OCI-LY1 (cell line): ENCODE results near the gene BTN1A1.

Source experiments
- H2AFZ ChIP-seq: fragments of 200-600 bp; sonication (generic), shearing (Covaris generic); 2 replicates; pipeline ENCODE4 v1.6.0; 2014; ENCODE audit warnings: antibody characterized with exemption, mild to moderate bottlenecking, low read length
- H3F3A ChIP-seq: fragments of 200-600 bp; sonication (generic), shearing (Covaris generic); 2 replicates; pipeline ENCODE4 v1.6.0; 2014; ENCODE audit warnings: mild to moderate bottlenecking, antibody characterized with exemption, low read length, moderate library complexity; ENCODE audit not compliant: insufficient read depth
- H3K27ac ChIP-seq: fragments of 200-600 bp; sonication (generic); 2 replicates; pipeline ENCODE4 v1.5.1; 2014; ENCODE audit warnings: low read length, mixed run types, mild to moderate bottlenecking, low read depth; ENCODE audit not compliant: poor library complexity, severe bottlenecking
- H3K27me3 ChIP-seq: fragments of 200-600 bp; sonication (generic); 2 replicates; pipeline ENCODE4 v1.6.0; 2014; ENCODE audit warnings: antibody characterized with exemption, mild to moderate bottlenecking, low read length, moderate library complexity; ENCODE audit not compliant: insufficient read depth
- H3K36me3 ChIP-seq: fragments of 200-600 bp; sonication (generic); 2 replicates; pipeline ENCODE4 v1.6.1; 2014; ENCODE audit warnings: mild to moderate bottlenecking, antibody characterized with exemption, low read length, moderate library complexity, mixed read lengths; ENCODE audit not compliant: insufficient read depth
- H3K4me1 ChIP-seq: fragments of 200-600 bp; sonication (generic); 2 replicates; pipeline ENCODE4 v1.5.1; 2014; ENCODE audit warnings: mild to moderate bottlenecking, low read length, moderate library complexity; ENCODE audit not compliant: insufficient read depth, severe bottlenecking
- H3K4me2 ChIP-seq: fragments of 200-600 bp; sonication (generic), shearing (Covaris generic); 2 replicates; pipeline ENCODE4 v1.6.1; 2014; ENCODE audit warnings: low read length
- H3K4me3 ChIP-seq: fragments of 200-600 bp; sonication (generic); 2 replicates; pipeline ENCODE4 v1.5.1; 2014; ENCODE audit warnings: low read length, low read depth, mild to moderate bottlenecking, mixed read lengths; ENCODE audit not compliant: poor library complexity, severe bottlenecking
- H3K79me2 ChIP-seq: fragments of 200-600 bp; shearing (Covaris generic); 2 replicates; pipeline ENCODE4 v1.6.1; 2016; ENCODE audit warnings: mixed run types, low read length, mixed read lengths; ENCODE audit not compliant: insufficient read depth
- H3K9ac ChIP-seq: fragments of 200-600 bp; sonication (generic), shearing (Covaris generic); 2 replicates; pipeline ENCODE4 v1.6.1; 2014; ENCODE audit warnings: mild to moderate bottlenecking, low read length, mixed read lengths
- H3K9me2 ChIP-seq: fragments of 200-600 bp; sonication (generic), shearing (Covaris generic); 2 replicates; pipeline ENCODE4 v1.6.1; 2014; ENCODE audit warnings: low read depth, mild to moderate bottlenecking, low read length, mixed read lengths
- H3K9me3 ChIP-seq: fragments of 200-600 bp; shearing (Covaris generic); 2 replicates; pipeline ENCODE4 v1.6.1; 2014; ENCODE audit warnings: low read length, mixed read lengths
- H4K20me1 ChIP-seq: fragments of 200-600 bp; sonication (generic), shearing (Covaris generic); 2 replicates; pipeline ENCODE4 v1.6.0; 2016; ENCODE audit warnings: mild to moderate bottlenecking, low read length; ENCODE audit not compliant: insufficient read depth
- EZH2 ChIP-seq: fragments of 200-600 bp; sonication (generic), shearing (Covaris generic); IDR thresholded peaks from 2 replicates; pipeline ENCODE4 v1.8.0; 2017; ENCODE audit warnings: borderline replicate concordance, mixed run types, mild to moderate bottlenecking, antibody characterized with exemption, low read length, moderate library complexity, mixed read lengths
- TF ChIP-seq, protein P1 (sequence below): fragments of 200-600 bp; sonication (generic), shearing (Covaris generic); IDR thresholded peaks from 2 replicates; pipeline ENCODE4 v1.5.1; 2017; ENCODE audit warnings: mild to moderate bottlenecking, antibody characterized with exemption, low read length, moderate library complexity, mixed read lengths

The BTN1A1 gene

DNA sequence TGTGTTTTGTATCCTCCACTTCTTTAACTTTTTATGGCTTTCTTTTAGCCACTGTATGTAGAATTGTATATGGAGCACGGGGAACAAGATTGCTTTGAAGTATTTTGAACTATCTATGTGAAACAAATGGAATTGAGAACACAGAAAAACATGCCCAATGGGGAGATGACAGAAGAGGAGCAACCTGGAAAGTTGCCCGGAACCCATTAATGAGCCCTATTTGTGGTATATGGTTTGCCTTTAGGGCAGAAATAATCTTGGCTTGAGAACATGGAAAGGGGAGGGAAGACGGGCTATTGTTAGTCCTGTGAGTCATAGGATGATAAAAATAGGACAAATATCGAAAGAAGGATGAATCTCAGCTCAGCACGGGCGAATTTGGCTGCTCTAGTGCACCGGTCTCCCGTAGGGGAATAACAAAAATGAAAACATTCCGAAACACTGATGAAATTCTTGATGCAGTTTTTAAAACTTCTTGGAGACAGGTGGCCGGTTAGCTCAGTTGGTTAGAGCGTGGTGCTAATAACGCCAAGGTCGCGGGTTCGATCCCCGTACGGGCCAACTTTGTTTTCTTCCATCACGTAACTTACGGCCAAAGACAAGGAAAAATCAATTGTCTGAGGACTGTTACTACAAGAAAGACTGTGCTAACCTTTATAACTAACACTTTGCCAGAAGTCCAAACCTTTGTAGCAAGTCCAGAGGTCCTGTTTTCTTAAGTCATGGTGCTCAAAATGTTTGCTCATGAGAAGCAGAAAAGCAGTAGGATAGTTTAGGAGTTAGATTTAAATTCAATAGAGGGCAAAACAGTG, 53.7 kb downstream of the BTN1A1 start:
- Histone ChIP-seq H3K27me3 (no peaks in the 10 kb centered on the region), H2AFZ (no peak overlapping the region), H3K4me2 (peak overlapping the region; percentile 92), H3K9me3 (no peaks in the 10 kb centered on the region), H3K79me2 (no peaks in the 10 kb centered on the region), H3K9ac (peak overlapping the region; percentile 74), H3K36me3 (no peaks in the 10 kb centered on the region), H3K4me1 (peaks cover 57% of the 10 kb centered on the region), H3F3A (0 out of 2 replicates have a peak, but pooled peaks cover 6% of the 10 kb centered on the region), H4K20me1 (no peaks in the 10 kb centered on the region), H3K4me3 (peak overlapping the region; percentile 72), H3K9me2 (no peaks in the 10 kb centered on the region), H3K27ac (peak overlapping the region; percentile 76)
- TF ChIP-seq, protein P1, sequence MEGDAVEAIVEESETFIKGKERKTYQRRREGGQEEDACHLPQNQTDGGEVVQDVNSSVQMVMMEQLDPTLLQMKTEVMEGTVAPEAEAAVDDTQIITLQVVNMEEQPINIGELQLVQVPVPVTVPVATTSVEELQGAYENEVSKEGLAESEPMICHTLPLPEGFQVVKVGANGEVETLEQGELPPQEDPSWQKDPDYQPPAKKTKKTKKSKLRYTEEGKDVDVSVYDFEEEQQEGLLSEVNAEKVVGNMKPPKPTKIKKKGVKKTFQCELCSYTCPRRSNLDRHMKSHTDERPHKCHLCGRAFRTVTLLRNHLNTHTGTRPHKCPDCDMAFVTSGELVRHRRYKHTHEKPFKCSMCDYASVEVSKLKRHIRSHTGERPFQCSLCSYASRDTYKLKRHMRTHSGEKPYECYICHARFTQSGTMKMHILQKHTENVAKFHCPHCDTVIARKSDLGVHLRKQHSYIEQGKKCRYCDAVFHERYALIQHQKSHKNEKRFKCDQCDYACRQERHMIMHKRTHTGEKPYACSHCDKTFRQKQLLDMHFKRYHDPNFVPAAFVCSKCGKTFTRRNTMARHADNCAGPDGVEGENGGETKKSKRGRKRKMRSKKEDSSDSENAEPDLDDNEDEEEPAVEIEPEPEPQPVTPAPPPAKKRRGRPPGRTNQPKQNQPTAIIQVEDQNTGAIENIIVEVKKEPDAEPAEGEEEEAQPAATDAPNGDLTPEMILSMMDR = no peak
- no peak for TF ChIP-seq EZH2

DNA sequence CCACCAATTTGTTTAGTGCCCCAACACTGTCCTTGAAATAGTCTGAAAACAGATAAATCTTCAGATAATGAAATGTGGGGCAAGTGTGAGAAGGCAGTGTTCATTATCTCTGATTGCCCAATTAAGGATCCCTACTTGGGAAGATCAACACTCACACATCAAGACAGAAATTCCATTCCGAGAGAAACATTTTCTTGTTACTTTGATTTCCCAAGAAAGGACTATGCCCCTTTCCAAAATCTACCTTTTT, 54.3 kb downstream of the BTN1A1 start:
- Histone ChIP-seq H3K79me2 (no peaks in the 10 kb centered on the region), H3K4me1 (peaks cover 57% of the 10 kb centered on the region), H3F3A (0 out of 2 replicates have a peak, but pooled peaks cover 6% of the 10 kb centered on the region), H3K9me2 (no peaks in the 10 kb centered on the region), H4K20me1 (no peaks in the 10 kb centered on the region), H3K9ac (peak overlapping the region; percentile 45), H3K9me3 (no peaks in the 10 kb centered on the region), H3K27ac (peak overlapping the region; percentile 76), H3K4me3 (peak overlapping the region; percentile 72), H3K4me2 (peak overlapping the region; percentile 92), H3K27me3 (no peaks in the 10 kb centered on the region), H2AFZ (no peak overlapping the region), H3K36me3 (no peaks in the 10 kb centered on the region)
- no peak for TF ChIP-seq EZH2
- TF ChIP-seq, protein P1 = no peak

DNA sequence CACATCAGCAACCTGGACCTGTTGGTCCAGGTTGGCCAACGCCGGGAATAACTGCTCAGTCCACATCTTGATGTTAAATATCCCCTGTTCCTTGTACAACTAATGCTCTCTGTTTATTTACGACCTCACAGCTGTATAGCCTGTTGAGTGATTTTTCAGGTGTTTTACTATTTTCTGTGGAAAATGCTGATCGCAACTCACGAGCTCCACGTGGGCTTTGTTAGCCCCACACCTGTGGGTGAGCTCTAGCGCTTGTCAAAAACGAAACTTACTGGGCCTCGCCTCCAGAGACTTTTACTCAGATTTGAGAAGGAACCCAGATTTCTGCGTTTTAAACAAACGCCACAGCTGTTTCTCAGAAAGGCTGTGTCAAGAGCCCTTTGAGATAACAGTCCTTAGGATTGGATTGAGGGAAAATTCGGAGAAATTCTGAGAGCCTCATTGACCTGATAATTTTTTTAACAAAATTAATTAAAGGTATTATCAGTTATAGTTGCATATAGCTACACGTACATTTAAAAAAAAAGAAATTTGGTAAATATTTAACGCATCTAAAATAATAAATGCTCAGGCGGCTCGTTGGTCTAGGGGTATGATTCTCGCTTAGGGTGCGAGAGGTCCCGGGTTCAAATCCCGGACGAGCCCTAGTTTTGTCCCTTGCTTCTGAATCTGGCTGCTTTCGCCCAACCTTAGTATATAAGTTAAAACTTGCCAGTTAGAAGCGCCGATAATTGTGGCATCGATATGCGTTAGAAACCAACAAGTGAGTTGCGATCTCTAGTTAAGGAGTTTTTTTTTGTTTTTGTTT, 54.8 kb downstream of the BTN1A1 start:
- no peaks in the 10 kb centered on the region for H3K79me2 ChIP-seq
- no peak overlapping the region for H2AFZ ChIP-seq
- peaks cover 54% of the 10 kb centered on the region for H3K4me1 ChIP-seq
- H3K36me3 ChIP-seq = no peaks in the 10 kb centered on the region
- H3K9me3 ChIP-seq = no peaks in the 10 kb centered on the region
- TF ChIP-seq EZH2 = no peak
- TF ChIP-seq, protein P1 = no peak
- H3K4me3 ChIP-seq = peak overlapping the region; percentile 72
- no peaks in the 10 kb centered on the region for H3K9me2 ChIP-seq
- peak overlapping the region; percentile 45 for H3K9ac ChIP-seq
- 0 out of 2 replicates have a peak, but pooled peaks cover 6% of the 10 kb centered on the region for H3F3A ChIP-seq
- peak overlapping the region; percentile 76 for H3K27ac ChIP-seq
- H4K20me1 ChIP-seq = no peaks in the 10 kb centered on the region
- peak overlapping the region; percentile 92 for H3K4me2 ChIP-seq
- no peaks in the 10 kb centered on the region for H3K27me3 ChIP-seq
